Subcutaneous abdominal adipose tissue (tissue), 5 donors: ENCODE data around the gene ULK2.
"Not testable (repeated sequence)": the region's sequence is repeated elsewhere in the genome, so short reads cannot be mapped to it uniquely, and the experiment has no call there.

Experiments
- H3K27ac ChIP-seq: one replicate; pipeline ENCODE4 v1.7.0; 2013; ENCODE audit warnings: low read depth, mild to moderate bottlenecking, inconsistent platforms, low read length, moderate library complexity
- H3K27me3 ChIP-seq, 5 donors: one replicate each; pipeline ENCODE4 v1.7.0; 2013; ENCODE audit warnings: low read length in 5 of 5, inconsistent platforms in 1 of 5; ENCODE audit not compliant: control insufficient read depth in 5 of 5, insufficient read depth in 4 of 5
- H3K36me3 ChIP-seq, 5 donors: one replicate each; pipeline ENCODE4 v1.7.0; 2013; ENCODE audit warnings: low read length in 5 of 5; ENCODE audit not compliant: control insufficient read depth in 5 of 5, insufficient read depth in 5 of 5
- H3K4me1 ChIP-seq, 5 donors: one replicate each; pipeline ENCODE4 v1.7.0; 2013; ENCODE audit warnings: low read length in 5 of 5, mild to moderate bottlenecking in 3 of 5, moderate library complexity in 1 of 5; ENCODE audit not compliant: control insufficient read depth in 5 of 5, insufficient read depth in 5 of 5
- H3K4me3 ChIP-seq, 5 donors: one replicate each; pipeline ENCODE4 v1.7.0; 2013; ENCODE audit warnings: low read length in 5 of 5, low read depth in 1 of 5
- H3K9ac ChIP-seq, 5 donors: one replicate each; pipeline ENCODE4 v1.7.0; 2013; ENCODE audit warnings: low read length in 5 of 5, mild to moderate bottlenecking in 4 of 5, moderate library complexity in 3 of 5
- H3K9me3 ChIP-seq, 5 donors: one replicate each; pipeline ENCODE4 v1.7.0; 2013; ENCODE audit warnings: low read length in 5 of 5; ENCODE audit not compliant: control insufficient read depth in 5 of 5
- donor health status: healthy.
- donor health status: healthy.
- donor health status: healthy.
- donor health status: healthy.
- donor health status: healthy.

ULK2 gene

GRCh38 chr17:19897090-19897837 lies 29.5 kb upstream of the ULK2 start:
- no peak overlapping the region for H3K27ac ChIP-seq
- H3K4me1 ChIP-seq, result peaks cover 0 to 10% (median 3%) of the 10 kb centered on the region in 5 donors
- no peak overlapping the region for H3K9ac ChIP-seq
- no peak overlapping the region for H3K4me3 ChIP-seq
- no peaks in the 10 kb centered on the region for H3K27me3 ChIP-seq
- H3K9me3 ChIP-seq, result no peaks in the 10 kb centered on the region
- H3K36me3 ChIP-seq, result peaks cover 0 to 16% (median 6%) of the 10 kb centered on the region in 5 donors

- H3K4me3 ChIP-seq, result no peak overlapping the region
- no peak overlapping the region for H3K27ac ChIP-seq
- H3K4me1 ChIP-seq, result peaks cover 0 to 10% (median 3%) of the 10 kb centered on the region in 5 donors
- no peak overlapping the region for H3K9ac ChIP-seq
- H3K36me3 ChIP-seq, result peaks cover 0 to 12% (median 6%) of the 10 kb centered on the region in 5 donors
- no peaks in the 10 kb centered on the region for H3K27me3 ChIP-seq
- H3K9me3 ChIP-seq, result no peaks in the 10 kb centered on the region
Observed at GRCh38 chr17:19896679-19897078, 28.9 kb upstream of the ULK2 start.

DNA sequence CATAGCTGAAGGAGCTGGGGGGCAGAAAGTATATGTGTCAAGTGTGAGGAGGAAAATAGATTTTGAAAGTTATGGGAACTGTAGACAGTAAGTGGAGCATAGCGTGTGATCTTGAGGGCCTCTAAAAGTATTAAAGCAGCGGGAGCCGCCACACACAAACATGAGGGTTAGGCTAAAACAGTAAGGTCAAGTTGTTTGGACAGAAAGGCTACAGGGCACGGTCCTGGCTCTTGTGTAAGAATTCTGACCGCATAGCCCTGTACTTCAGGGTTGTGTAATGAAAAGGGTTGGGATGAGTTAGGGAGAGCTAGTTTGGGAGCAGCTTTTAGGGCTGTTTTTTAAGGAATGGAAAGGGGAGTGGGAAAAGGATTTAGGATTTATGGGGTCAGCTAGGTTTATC lies 22.8 kb upstream of the ULK2 start:
- H3K36me3 ChIP-seq, H3K9me3 ChIP-seq, H3K4me3 ChIP-seq, H3K27me3 ChIP-seq, H3K27ac ChIP-seq, H3K9ac ChIP-seq, H3K4me1 ChIP-seq: not testable (repeated sequence)

DNA sequence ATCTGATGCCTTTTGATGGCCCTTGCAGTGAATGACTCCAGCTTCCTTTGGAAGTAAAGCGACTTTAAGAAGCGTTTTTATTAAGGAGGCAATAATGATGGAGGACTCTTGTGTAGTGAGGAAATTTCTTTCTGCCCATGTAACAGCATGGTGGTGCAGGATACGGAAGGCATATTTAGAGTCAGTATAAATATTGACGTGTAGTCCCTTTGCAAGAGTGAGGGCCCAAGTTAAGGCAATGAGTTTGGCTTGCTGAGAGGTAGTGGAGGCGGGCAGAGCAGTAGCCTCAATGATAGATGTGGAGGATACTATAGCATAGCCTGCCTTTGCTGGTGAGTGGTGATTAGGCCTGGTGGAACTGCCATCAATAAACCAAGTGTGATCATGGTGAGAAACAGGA lies 22.3 kb upstream of the ULK2 start:
- not testable (repeated sequence) for H3K4me1 ChIP-seq, H3K27ac ChIP-seq, H3K27me3 ChIP-seq

DNA sequence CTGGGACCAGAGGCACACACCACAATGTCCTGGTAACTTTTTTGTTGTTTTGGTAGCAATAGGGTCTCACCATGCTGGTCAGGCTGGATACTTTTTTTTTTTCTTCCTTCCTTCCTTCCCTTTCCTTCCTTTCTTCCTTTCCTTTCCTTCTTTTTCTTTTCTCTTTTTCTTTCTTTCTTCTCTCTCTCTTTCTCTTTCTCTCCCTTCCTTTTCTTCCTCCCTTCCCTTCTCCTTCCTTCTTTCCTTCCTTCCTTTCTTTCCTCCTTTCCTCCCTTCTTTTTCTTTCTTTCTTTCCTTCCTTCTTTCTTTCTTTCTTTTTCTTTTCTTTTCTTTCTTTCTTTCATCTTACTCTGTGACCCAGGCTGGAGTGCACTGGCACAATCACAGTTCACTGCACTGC lies 18.4 kb upstream of the ULK2 start:
- no peak overlapping the region for H3K27ac ChIP-seq
- no peaks in the 10 kb centered on the region for H3K9me3 ChIP-seq
- no peaks in the 10 kb centered on the region for H3K36me3 ChIP-seq
- H3K4me3 ChIP-seq, result no peak overlapping the region
- H3K4me1 ChIP-seq, result no peaks in the 10 kb centered on the region
- H3K9ac ChIP-seq, result no peak overlapping the region
- no peaks in the 10 kb centered on the region for H3K27me3 ChIP-seq

More for the DNA sequence above, 22.3 kb upstream of the ULK2 start:
- not testable (repeated sequence) for H3K4me3 ChIP-seq, H3K36me3 ChIP-seq, H3K9ac ChIP-seq, H3K9me3 ChIP-seq

- H3K27me3 ChIP-seq, result no peaks in the 10 kb centered on the region
- H3K4me1 ChIP-seq, result no peaks in the 10 kb centered on the region
- no peaks in the 10 kb centered on the region for H3K9me3 ChIP-seq
- no peak overlapping the region for H3K9ac ChIP-seq
- no peak overlapping the region for H3K4me3 ChIP-seq
- no peaks in the 10 kb centered on the region for H3K36me3 ChIP-seq
- no peak overlapping the region for H3K27ac ChIP-seq
Observed at GRCh38 chr17:19883537-19884215, 15.9 kb upstream of the ULK2 start.

GRCh38 chr17:19880393-19880792 lies 12.7 kb upstream of the ULK2 start:
- Histone ChIP-seq H3K27me3 (no peaks in the 10 kb centered on the region), H3K9ac (no peak overlapping the region), H3K36me3 (no peaks in the 10 kb centered on the region), H3K4me3 (no peak overlapping the region), H3K27ac (no peak overlapping the region), H3K4me1 (peaks cover 0 to 14% (median 3%) of the 10 kb centered on the region in 5 donors), H3K9me3 (no peaks in the 10 kb centered on the region)

DNA sequence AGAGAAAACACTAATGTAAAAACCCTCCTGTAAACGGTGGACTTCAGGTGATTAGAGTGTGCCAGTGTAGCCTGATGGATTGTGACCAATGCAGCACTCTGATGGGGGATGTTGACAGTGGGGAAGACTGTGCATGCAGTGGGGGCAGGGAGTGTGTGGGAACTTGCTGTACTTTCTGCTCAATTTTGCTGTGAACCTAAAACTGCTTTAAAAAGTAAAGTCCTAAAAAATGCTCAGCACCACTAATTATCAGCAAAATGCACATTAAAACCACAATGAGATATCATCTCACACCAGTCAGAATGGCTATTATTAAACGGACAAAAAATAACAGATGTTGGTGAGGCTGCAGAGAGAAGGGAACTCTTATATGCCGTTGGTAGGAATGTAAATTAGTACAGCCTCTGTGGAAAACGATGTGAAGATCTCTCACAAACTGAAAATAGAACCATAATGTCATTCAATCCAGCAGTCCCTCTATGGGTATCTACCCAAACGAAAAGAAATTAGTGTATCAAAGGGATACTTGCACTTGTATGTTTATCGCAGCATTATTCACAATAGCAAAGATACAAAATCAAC lies 9.7 kb upstream of the ULK2 start:
- Histone ChIP-seq H3K9ac (no peak overlapping the region), H3K27ac (no peak overlapping the region), H3K36me3 (no peaks in the 10 kb centered on the region), H3K27me3 (no peaks in the 10 kb centered on the region), H3K4me3 (no peak overlapping the region), H3K4me1 (peaks cover 0 to 21% (median 3%) of the 10 kb centered on the region in 5 donors), H3K9me3 (no peaks in the 10 kb centered on the region)

- Histone ChIP-seq H3K36me3 (no peaks in the 10 kb centered on the region), H3K27ac (no peak overlapping the region), H3K4me1 (peaks cover 0 to 21% (median 3%) of the 10 kb centered on the region in 5 donors), H3K9me3 (no peaks in the 10 kb centered on the region), H3K4me3 (no peak overlapping the region), H3K9ac (no peak overlapping the region), H3K27me3 (no peaks in the 10 kb centered on the region)
Observed at GRCh38 chr17:19876529-19877161, 8.9 kb upstream of the ULK2 start.

- Histone ChIP-seq H3K9me3 (no peaks in the 10 kb centered on the region), H3K27ac (no peak overlapping the region), H3K36me3 (no peaks in the 10 kb centered on the region), H3K9ac (no peak overlapping the region), H3K4me1 (peaks cover 0 to 21% (median 3%) of the 10 kb centered on the region in 5 donors), H3K4me3 (no peak overlapping the region), H3K27me3 (no peaks in the 10 kb centered on the region)
Observed at GRCh38 chr17:19874256-19874655, 6.5 kb upstream of the ULK2 start.
